Anterior cingulate cortex (tissue), 58 donors: ENCODE measurements around the gene ST3GAL4.

Experiments
- DNase-seq, 58 donors: peaks; one replicate each; lab custom pipeline; 2025; lab: John Stamatoyannopoulos, UW

ST3GAL4 gene

GRCh38 chr11:126328938-126329643, 26.4 kb upstream of the ST3GAL4 start:
- DNase-seq, result no peak

GRCh38 chr11:126329644-126330211, 25.8 kb upstream of the ST3GAL4 start:
- no peak for DNase-seq

- DNase-seq, result no peak
These were observed 24.2 kb upstream of the ST3GAL4 start for GRCh38 chr11:126331286-126331685.

DNA sequence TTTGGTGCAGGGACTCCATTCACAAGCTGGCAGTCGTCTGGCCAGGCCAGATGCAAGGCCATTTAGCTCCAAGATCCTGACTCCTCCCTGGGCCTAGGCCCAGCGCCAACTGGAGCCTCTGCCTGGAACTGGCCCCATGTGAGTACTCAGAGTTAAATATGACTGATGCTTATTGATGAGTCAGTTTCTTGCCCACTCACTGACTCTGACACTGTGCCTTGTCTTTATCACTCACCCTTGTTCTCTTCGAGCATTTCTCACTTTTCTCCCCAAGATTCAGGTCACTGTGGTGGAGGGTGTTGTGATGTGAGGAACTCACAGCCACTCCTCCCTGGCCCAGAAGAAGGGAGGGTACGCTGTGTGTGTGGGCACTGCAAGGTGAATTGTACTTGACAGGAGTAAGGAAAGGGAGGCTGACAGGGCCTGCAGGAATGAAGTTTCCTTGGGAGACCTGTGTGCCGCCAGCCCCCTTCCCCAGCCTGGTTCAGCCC, 23.2 kb upstream of the ST3GAL4 start:
- peak in 11 of 58 donors; percentile 10 to 65 (median 16) for DNase-seq

GRCh38 chr11:126333142-126333541, 22.3 kb upstream of the ST3GAL4 start:
- DNase-seq, result no peak

DNA sequence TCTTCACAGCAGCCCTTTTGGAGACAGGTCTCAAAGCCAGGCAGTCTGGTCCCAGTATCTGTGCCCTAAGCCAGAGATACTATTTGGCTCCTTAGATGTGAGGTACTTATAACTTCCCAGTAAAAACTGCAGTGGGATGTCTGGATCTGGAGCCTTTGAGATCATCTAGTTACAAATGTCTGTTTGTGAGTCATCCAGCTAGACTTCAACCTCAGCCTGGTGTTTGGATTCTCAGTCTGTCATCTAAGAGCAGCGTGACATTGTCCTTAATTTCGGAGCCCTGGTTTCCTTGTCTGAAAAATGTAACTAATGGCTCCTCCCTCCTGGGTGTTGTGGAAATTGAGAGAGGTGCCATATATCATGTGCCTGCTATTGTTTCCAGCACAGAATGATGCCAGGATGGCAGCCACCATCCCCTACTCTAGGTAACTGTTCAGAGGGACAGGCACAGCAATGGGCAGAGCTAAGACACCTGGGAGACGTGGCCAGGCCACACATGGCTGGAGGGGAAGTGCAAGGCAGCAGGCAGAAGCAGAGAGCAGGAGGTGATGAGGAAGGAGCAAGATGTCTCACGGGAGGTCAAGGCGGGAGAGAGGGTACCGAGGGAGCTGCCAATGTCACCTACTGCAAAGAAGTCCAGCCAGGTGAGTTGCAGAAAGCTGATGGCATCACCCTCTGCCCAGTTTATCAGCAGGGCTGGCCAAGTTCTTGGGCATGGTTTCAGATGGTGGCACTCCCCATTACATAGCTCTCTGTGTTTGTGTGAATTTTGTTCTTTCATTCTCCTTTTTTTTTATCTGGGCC, 20.6 kb upstream of the ST3GAL4 start:
- no peak for DNase-seq

DNA sequence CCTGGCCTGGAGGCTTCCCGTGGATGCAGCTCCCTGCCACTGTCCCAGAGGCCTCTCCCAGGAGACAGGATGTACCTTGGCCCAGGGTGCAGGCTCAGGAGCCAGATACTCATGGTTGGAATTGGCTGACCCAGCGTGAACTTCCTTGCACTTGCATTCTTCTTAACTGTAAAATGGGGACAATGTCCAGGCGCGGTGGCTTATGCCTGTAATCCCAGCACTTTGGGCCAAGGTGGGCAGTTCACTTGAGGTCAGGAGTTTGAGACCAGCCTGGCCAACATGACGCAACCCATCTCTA, 20.1 kb upstream of the ST3GAL4 start:
- no peak for DNase-seq

DNA sequence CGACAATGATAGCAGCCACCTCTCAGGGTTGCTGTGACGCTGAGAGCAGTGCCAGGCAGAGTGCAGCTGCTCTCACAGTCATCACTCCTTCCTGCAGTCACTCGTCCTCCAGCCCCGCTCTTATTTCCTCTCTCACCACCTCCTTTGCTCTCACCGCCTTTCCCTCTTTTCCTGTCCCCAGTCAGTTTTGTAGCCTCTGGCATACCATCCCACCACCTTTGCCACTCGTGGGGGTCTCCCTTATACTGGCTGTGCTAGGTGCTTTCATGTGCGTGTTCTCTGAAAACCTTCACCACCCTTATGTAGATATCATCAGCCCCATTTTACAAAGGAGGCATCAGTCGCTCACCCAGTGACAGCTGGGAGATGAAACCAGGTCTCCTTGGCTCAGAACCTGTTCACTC, 19.3 kb upstream of the ST3GAL4 start:
- DNase-seq, result no peak

DNA sequence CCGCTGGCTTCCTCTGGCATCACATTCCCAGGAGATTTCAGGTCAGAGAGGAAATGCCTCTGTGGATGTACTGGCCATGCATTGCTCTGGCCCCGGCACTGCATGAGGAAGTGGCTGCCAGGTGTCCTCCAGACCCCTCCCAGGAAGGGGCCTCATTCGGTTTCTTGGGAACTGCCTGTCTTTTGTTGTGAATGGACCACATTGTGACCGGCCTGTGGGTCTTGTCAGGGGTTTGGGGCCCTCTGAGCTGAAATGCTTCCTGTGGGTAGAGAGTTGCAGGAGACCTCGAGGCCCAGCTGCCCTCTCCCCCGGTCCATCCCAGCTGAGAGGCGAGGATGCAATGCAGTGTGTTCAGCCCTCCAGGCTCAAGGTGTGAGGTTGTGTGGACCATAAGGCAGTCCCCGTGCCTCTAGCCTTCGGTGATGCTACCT, 18.8 kb upstream of the ST3GAL4 start:
- DNase-seq, result no peak

GRCh38 chr11:126337126-126337473, 18.4 kb upstream of the ST3GAL4 start:
- no peak for DNase-seq

DNA sequence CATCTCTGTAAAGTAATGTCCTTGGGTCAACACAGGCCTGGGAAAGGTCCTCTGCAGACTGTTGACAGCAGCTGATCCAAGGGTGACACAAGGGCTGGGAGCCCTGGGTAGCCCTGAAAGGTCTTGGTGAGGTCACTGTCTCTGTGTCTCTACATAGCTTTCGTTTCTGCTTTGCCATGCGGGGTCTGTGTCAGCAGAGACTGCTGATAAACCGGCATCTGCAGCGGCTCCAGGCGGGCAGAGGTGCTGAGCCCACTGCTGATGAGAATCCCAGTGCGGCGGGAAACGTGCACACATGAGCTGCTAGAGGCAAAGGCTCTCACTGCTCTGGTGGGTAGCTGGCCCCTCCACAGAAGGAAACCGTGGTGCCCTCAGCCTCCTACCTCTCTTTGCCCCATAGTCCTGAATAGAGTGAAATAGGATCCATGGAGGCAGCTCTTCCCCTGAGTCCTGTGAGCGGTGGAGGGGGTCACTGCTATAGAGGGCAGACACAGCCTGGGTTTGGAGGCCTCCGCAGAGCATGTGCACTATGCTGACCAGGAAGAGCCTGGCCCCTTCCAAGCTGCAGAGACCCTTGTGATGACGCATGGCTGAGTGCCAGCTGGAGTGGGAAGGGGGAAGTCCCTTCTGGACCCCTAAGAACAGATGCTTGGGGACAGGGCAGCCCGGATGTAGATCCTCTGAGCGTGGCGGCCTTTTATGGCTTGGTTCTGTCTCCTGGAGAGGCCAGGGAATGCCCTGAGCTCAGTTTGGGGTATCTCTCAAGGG, 17.8 kb upstream of the ST3GAL4 start:
- DNase-seq, result no peak

DNA sequence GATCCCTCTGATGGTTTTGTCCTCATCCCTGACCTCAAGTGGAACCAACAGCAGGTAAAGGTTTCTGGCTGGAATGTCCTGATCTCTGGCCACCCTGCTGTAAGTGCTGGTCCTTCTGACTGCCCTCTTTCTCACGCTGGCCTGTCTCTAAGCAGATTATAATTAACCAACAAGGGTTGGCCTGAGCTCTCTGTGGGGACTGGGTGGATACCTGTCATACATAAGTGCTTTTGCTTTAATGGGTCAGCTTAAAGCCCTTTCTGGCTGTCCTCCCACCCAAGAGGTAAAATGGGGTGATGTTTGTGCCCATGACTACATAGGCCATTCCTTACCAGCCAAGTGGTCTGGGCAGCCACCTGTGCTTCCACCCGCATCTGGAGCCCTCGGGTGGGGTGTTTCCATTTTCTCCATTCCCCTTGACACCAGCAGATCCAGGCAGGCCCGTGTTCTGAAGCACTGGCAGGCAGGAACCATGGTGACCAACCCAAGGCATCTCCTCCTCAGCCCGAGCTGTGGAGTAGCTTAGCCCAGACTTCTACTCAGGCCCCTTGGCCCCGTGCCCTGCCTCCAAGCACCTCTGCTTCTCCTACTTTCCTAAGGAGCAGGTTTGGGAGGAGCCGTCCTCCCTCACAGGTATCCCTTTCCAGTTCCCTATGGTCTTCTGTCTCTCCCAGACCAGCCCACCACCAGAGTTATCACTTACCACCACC, 17.0 kb upstream of the ST3GAL4 start:
- DNase-seq, result no peak

DNA sequence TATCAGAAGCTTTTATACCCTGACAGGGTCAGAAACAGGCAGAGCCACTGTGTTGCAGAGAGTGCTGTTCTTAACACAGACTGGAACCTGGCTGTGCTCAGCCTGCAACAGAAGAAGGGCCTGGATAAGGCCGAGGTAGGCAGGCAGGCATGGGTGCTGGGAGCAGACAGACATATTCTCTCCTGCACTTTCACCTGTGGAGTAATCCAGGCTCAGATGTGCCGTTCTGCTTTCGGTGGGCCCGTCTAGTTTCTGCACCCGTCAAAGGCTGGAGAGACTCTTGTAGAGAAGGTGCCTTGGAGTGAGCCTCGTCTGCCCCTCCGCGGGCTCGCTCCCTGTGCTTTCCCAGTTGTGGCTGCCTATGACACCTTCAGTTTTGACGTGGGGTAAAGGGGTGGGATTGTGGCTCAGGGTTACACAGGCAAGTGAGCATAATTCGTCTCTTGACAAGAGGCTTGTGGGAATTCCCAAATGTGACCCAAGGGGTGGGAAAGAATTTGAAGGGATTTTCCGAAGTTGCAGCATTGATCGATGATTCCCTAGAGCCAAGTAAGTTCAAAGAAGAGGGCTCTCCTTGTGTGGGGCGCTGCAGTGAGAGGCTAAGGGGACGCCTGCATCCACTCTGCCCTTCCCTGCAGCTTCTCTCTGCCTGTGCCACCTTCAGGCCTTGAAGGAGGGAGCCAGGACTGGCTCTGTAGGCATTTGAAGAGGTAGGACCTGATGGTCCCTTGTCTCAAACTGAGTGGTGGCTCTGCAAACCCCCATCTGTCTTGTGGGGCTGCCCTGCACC, 16.2 kb upstream of the ST3GAL4 start:
- DNase-seq, result no peak

- DNase-seq, result no peak
These were observed 15.5 kb upstream of the ST3GAL4 start for GRCh38 chr11:126339863-126340434.

- no peak for DNase-seq
These were observed 14.4 kb upstream of the ST3GAL4 start for GRCh38 chr11:126340960-126341606.

- no peak for DNase-seq
These were observed 13.7 kb upstream of the ST3GAL4 start for GRCh38 chr11:126341760-126342161.

GRCh38 chr11:126343051-126343450, 12.4 kb upstream of the ST3GAL4 start:
- no peak for DNase-seq
